ENCODE measurements around the gene CASQ2.

GRCh38 chr1:115654663-115655305, 113.7 kb downstream of the CASQ2 start:
- TF ChIP-seq EZH2phosphoT487 (IDR thresholded peaks at IDR 0.05; ENCODE audit: borderline replicate concordance, low read length), result no peak
- TF ChIP-seq, protein P1, sequence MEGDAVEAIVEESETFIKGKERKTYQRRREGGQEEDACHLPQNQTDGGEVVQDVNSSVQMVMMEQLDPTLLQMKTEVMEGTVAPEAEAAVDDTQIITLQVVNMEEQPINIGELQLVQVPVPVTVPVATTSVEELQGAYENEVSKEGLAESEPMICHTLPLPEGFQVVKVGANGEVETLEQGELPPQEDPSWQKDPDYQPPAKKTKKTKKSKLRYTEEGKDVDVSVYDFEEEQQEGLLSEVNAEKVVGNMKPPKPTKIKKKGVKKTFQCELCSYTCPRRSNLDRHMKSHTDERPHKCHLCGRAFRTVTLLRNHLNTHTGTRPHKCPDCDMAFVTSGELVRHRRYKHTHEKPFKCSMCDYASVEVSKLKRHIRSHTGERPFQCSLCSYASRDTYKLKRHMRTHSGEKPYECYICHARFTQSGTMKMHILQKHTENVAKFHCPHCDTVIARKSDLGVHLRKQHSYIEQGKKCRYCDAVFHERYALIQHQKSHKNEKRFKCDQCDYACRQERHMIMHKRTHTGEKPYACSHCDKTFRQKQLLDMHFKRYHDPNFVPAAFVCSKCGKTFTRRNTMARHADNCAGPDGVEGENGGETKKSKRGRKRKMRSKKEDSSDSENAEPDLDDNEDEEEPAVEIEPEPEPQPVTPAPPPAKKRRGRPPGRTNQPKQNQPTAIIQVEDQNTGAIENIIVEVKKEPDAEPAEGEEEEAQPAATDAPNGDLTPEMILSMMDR (IDR thresholded peaks at IDR 0.05; ENCODE audit: low read depth, low read length, poor library complexity, severe bottlenecking), result no peak

Data from DOHH2 (cell line).